HEK293 (cell line): ENCODE measurements around the gene RNF39.

Experiments used
- CTCF ChIA-PET: fragments of 350-600 bp; formaldehyde crosslinking; extraction: SDS; loops from one replicate; lab custom pipeline; 2021; ENCODE audit warnings: antibody characterized with exemption; lab: Yijun Ruan, JAX
- POLR2A ChIA-PET: fragments of 300-600 bp; formaldehyde crosslinking; extraction: SDS; loops from one replicate; lab custom pipeline; 2020; ENCODE audit warnings: antibody characterized with exemption, inconsistent platforms; lab: Yijun Ruan, JAX
- H3K27ac ChIP-seq: fragments of 200-500 bp; sonication (Bioruptor generic); 2 replicates; pipeline ENCODE4 v1.5.1; 2014; ENCODE audit warnings: low read depth, low read length, control low read depth, inconsistent platforms; ENCODE audit errors: extremely low read depth
- H3K36me3 ChIP-seq, 2 experiments: fragments of 200-500 bp in 1 of 2; sonication (Bioruptor generic) in 1 of 2; 1 replicate in 1 of 2; 2 replicates in 1 of 2; pipeline ENCODE4 v1.5.1; 2014 to 2017; ENCODE audit warnings: inconsistent platforms in 2 of 2, low read length in 2 of 2; ENCODE audit not compliant: control insufficient read depth in 2 of 2, insufficient read depth in 1 of 2
- H3K4me1 ChIP-seq: fragments of 200-500 bp; sonication (Bioruptor generic); 2 replicates; pipeline ENCODE4 v1.5.1; 2014; ENCODE audit warnings: mild to moderate bottlenecking, low read length, inconsistent platforms; ENCODE audit not compliant: control insufficient read depth, insufficient read depth
- H3K4me3 ChIP-seq: 2 replicates; pipeline ENCODE4 v1.5.1; 2011; ENCODE audit warnings: low read depth, mild to moderate bottlenecking, control low read depth, low read length, moderate library complexity
- H3K9me3 ChIP-seq: fragments of 200-500 bp; sonication (Bioruptor generic); 2 replicates; pipeline ENCODE4 v1.5.1; 2014; ENCODE audit warnings: low read depth, low read length, inconsistent platforms; ENCODE audit not compliant: control insufficient read depth, insufficient read depth
- ATF2 ChIP-seq: fragments of 450-650 bp; formaldehyde crosslinking; IDR thresholded peaks from 2 replicates; pipeline ENCODE4 v1.5.1; 2016; ENCODE audit warnings: missing biosample characterization, missing genetic modification characterization, low read depth
- BCL6B ChIP-seq: fragments of 450-650 bp; formaldehyde crosslinking; IDR thresholded peaks from 2 replicates; pipeline ENCODE4 v1.5.1; 2017; ENCODE audit warnings: missing biosample characterization, missing genetic modification characterization
- GLI4 ChIP-seq: fragments of 450-650 bp; formaldehyde crosslinking; IDR thresholded peaks from 2 replicates; pipeline ENCODE4 v1.5.1; 2016; ENCODE audit warnings: missing biosample characterization, missing genetic modification characterization
- HOXD13 ChIP-seq: sonication (generic); formaldehyde crosslinking; IDR thresholded peaks from 2 replicates; pipeline ENCODE4 v1.8.0; 2022; ENCODE audit warnings: missing genetic modification reagents, borderline replicate concordance
- KLF8 ChIP-seq: fragments of 450-650 bp; formaldehyde crosslinking; IDR thresholded peaks from 2 replicates; pipeline ENCODE4 v1.5.1; 2016; ENCODE audit warnings: missing biosample characterization, missing genetic modification characterization
- PRDM1 ChIP-seq: fragments of 450-650 bp; formaldehyde crosslinking; IDR thresholded peaks from 2 replicates; pipeline ENCODE4; 2016; ENCODE audit warnings: missing biosample characterization, missing genetic modification characterization
- REST ChIP-seq: fragments of 450-650 bp; formaldehyde crosslinking; IDR thresholded peaks from 2 replicates; pipeline ENCODE4 v1.5.1; 2016; ENCODE audit warnings: missing biosample characterization, missing genetic modification characterization
- ZBTB11 ChIP-seq: fragments of 450-650 bp; formaldehyde crosslinking; conservative IDR thresholded peaks from 2 replicates; pipeline ENCODE4 v1.5.1; 2016; ENCODE audit warnings: low read depth, missing biosample characterization, missing genetic modification characterization
- ZEB2 ChIP-seq: fragments of 450-650 bp; formaldehyde crosslinking; IDR thresholded peaks from 2 replicates; pipeline ENCODE4 v1.5.1; 2016; ENCODE audit warnings: missing biosample characterization, missing genetic modification characterization
- ZNF133 ChIP-seq: fragments of 450-650 bp; formaldehyde crosslinking; IDR thresholded peaks from 2 replicates; pipeline ENCODE4 v1.5.1; 2016; ENCODE audit warnings: missing biosample characterization, missing genetic modification characterization
- ZNF335 ChIP-seq: fragments of 450-650 bp; formaldehyde crosslinking; conservative IDR thresholded peaks from 2 replicates; pipeline ENCODE4 v1.5.1; 2016; ENCODE audit warnings: missing biosample characterization, missing genetic modification characterization
- ZNF362 ChIP-seq: fragments of 450-650 bp; formaldehyde crosslinking; IDR thresholded peaks from 2 replicates; pipeline ENCODE4 v1.5.1; 2016; ENCODE audit warnings: missing biosample characterization, missing genetic modification characterization
- ZNF391 ChIP-seq: fragments of 450-650 bp; formaldehyde crosslinking; IDR thresholded peaks from 2 replicates; pipeline ENCODE4 v1.5.1; 2016; ENCODE audit warnings: low read depth, missing biosample characterization, missing genetic modification characterization, borderline replicate concordance
- ZNF398 ChIP-seq: fragments of 450-650 bp; formaldehyde crosslinking; IDR thresholded peaks from 2 replicates; pipeline ENCODE4 v1.5.1; 2017; ENCODE audit warnings: missing biosample characterization, missing genetic modification characterization
- ZNF473 ChIP-seq: fragments of 450-650 bp; formaldehyde crosslinking; IDR thresholded peaks from 2 replicates; pipeline ENCODE4 v1.5.1; 2017; ENCODE audit warnings: missing biosample characterization, missing genetic modification characterization
- ZNF501 ChIP-seq: fragments of 450-650 bp; formaldehyde crosslinking; IDR thresholded peaks from 2 replicates; pipeline ENCODE4 v1.5.1; 2016; ENCODE audit warnings: missing biosample characterization, missing genetic modification characterization
- ZNF585B ChIP-seq: fragments of 450-650 bp; formaldehyde crosslinking; IDR thresholded peaks from 2 replicates; pipeline ENCODE4 v1.5.1; 2016; ENCODE audit warnings: missing biosample characterization, missing genetic modification characterization
- ZNF747 ChIP-seq: fragments of 450-650 bp; formaldehyde crosslinking; IDR thresholded peaks from 2 replicates; pipeline ENCODE4 v1.5.1; 2016; ENCODE audit warnings: missing biosample characterization, missing genetic modification characterization

The RNF39 gene

GRCh38 chr6:30061092-30061857, 14.3 kb downstream of the RNF39 start, which contains the start of gene POLR1H (continued):
- TF ChIP-seq ZEB2 (peak; percentile 82; the same call in 1 of the 2 replicates), ZNF398 (tag by site-specific recombination) (peak; percentile 85), ZNF133 (no peak), ZNF747 (tag by site-specific recombination) (no peak)

GRCh38 chr6:30060606-30061091, 14.9 kb downstream of the RNF39 start:
- Histone ChIP-seq H3K4me3 (peak overlapping the region; percentile 75), H3K4me1 (peaks cover under 1% of the 10 kb centered on the region; the same call in 1 of the 2 replicates), H3K27ac (peak overlapping the region; percentile 33; the same call in 1 of the 2 replicates), H3K36me3 (peaks cover 30 to 48% of the 10 kb centered on the region in 2 experiments; a peak in 2 of 3 replicates), H3K9me3 (no peaks in the 10 kb centered on the region)
- CTCF ChIA-PET: interaction anchor here (0.8 to 2.0 kb wide), 8 partner anchors 9 to 514 kb away, joined by 3 to 9 read pairs (median 4); no protein-coding TSS in a partner anchor
- POLR2A ChIA-PET: interaction anchor here (0.6 to 3.4 kb wide), 18 partner anchors 8 to 1165 kb away, joined by 3 to 36 read pairs (median 6); partner anchors contain the start of gene TRIM39
- TF ChIP-seq ATF2 (tag by site-specific recombination): no peak
- TF ChIP-seq ZNF133: 0 out of 2 replicates have a peak, but pooled peaks have one; percentile 13
- TF ChIP-seq PRDM1 (tag by site-specific recombination): peak; percentile 4; the same call in 1 of the 2 replicates
- TF ChIP-seq ZNF473 (tag by site-specific recombination): no peak
- peak; percentile 34 for TF ChIP-seq ZNF335 (tag by site-specific recombination)

GRCh38 chr6:30055513-30055912, 20.1 kb downstream of the RNF39 start:
- ChIA-PET POLR2A (no interaction called here), CTCF (interaction anchor here (1.2 kb wide), 1 partner anchor 76 kb away, joined by 3 read pairs; no protein-coding TSS in a partner anchor)
- H3K36me3 ChIP-seq: peaks cover 12 to 44% of the 10 kb centered on the region in 2 experiments; a peak in 2 of 3 replicates
- no peaks in the 10 kb centered on the region for H3K4me1 ChIP-seq
- H3K4me3 ChIP-seq: no peak overlapping the region
- no peaks in the 10 kb centered on the region for H3K9me3 ChIP-seq
- H3K27ac ChIP-seq: no peak overlapping the region
- TF ChIP-seq HOXD13 (CRISPR knock-in tag) (no peak), ZNF501 (tag by site-specific recombination) (no peak), BCL6B (tag by site-specific recombination) (no peak), ZNF362 (no peak), KLF8 (tag by site-specific recombination) (no peak), ZNF391 (tag by site-specific recombination) (no peak), ZBTB11 (tag by site-specific recombination) (no peak), ZNF585B (tag by site-specific recombination) (no peak), GLI4 (tag by site-specific recombination) (no peak), REST (tag by site-specific recombination) (no peak)
